ENCODE results near the gene GPHB5.

The GPHB5 gene

GRCh38 chr14:63343878-63344277, 25.1 kb upstream of the GPHB5 start:
- TF ChIP-seq SP1 (IDR thresholded peaks at IDR 0.05) (no peak), ZNF384 (IDR thresholded peaks at IDR 0.05) (no peak)
- DNase-seq (ENCODE audit: extremely low spot score): no peak
- POLR2A ChIA-PET: no interaction called here
- CTCF ChIA-PET: no interaction called here

DNA sequence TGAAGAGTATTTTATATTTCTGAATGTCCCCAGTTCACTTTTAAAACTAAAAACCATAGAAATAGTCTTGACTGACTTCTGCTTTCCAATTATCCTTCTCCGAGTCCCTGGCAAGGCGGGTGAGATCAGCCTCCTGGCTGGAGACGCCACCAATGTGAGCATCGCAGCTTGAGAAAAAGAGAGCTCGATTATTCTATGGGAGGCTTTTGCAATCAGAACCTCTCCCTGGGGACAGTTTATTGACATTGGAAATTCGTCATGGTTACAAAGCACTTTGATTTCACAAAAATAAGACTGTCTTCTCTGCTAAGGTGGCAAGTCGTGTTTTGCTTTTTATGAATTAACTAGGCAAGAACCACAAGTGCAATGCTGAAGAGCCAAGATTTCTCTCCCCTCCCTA, 23.6 kb upstream of the GPHB5 start:
- no peak for DNase-seq (ENCODE audit: extremely low spot score)
- ChIA-PET POLR2A (no interaction called here), CTCF (interaction anchor here (1.3 kb wide), 1 partner anchor 46 kb away, joined by 4 read pairs; no protein-coding TSS in a partner anchor)
- TF ChIP-seq NFRKB (IDR thresholded peaks at IDR 0.05): no peak
- no peak for TF ChIP-seq ELF4 (IDR thresholded peaks at IDR 0.05)
- TF ChIP-seq BHLHE40 (IDR thresholded peaks at IDR 0.05; ENCODE audit: borderline replicate concordance): no peak
- no peak for TF ChIP-seq CTBP1 (IDR thresholded peaks at IDR 0.05; ENCODE audit: borderline replicate concordance)
- no peak for TF ChIP-seq TARDBP (IDR thresholded peaks at IDR 0.05)
- TF ChIP-seq SP1 (IDR thresholded peaks at IDR 0.05): no peak
- TF ChIP-seq, protein P1, sequence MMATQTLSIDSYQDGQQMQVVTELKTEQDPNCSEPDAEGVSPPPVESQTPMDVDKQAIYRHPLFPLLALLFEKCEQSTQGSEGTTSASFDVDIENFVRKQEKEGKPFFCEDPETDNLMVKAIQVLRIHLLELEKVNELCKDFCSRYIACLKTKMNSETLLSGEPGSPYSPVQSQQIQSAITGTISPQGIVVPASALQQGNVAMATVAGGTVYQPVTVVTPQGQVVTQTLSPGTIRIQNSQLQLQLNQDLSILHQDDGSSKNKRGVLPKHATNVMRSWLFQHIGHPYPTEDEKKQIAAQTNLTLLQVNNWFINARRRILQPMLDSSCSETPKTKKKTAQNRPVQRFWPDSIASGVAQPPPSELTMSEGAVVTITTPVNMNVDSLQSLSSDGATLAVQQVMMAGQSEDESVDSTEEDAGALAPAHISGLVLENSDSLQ (IDR thresholded peaks at IDR 0.05): no peak
- TF ChIP-seq SUZ12 (IDR thresholded peaks at IDR 0.05): no peak
- no peak for TF ChIP-seq FOXM1 (IDR thresholded peaks at IDR 0.05; ENCODE audit: borderline replicate concordance)
- no peak for TF ChIP-seq FOXK2 (IDR thresholded peaks at IDR 0.05)
- no peak for TF ChIP-seq ARNT (IDR thresholded peaks at IDR 0.05)
- TF ChIP-seq L3MBTL2 (conservative IDR thresholded peaks at IDR 0.05): no peak
- no peak for TF ChIP-seq LEF1 (IDR thresholded peaks at IDR 0.05; ENCODE audit: borderline replicate concordance)
- no peak for TF ChIP-seq FOXA1 (IDR thresholded peaks at IDR 0.05)
- TF ChIP-seq HDGF (IDR thresholded peaks at IDR 0.05; ENCODE audit: borderline replicate concordance): no peak
- TF ChIP-seq ZNF384 (IDR thresholded peaks at IDR 0.05): no peak

DNA sequence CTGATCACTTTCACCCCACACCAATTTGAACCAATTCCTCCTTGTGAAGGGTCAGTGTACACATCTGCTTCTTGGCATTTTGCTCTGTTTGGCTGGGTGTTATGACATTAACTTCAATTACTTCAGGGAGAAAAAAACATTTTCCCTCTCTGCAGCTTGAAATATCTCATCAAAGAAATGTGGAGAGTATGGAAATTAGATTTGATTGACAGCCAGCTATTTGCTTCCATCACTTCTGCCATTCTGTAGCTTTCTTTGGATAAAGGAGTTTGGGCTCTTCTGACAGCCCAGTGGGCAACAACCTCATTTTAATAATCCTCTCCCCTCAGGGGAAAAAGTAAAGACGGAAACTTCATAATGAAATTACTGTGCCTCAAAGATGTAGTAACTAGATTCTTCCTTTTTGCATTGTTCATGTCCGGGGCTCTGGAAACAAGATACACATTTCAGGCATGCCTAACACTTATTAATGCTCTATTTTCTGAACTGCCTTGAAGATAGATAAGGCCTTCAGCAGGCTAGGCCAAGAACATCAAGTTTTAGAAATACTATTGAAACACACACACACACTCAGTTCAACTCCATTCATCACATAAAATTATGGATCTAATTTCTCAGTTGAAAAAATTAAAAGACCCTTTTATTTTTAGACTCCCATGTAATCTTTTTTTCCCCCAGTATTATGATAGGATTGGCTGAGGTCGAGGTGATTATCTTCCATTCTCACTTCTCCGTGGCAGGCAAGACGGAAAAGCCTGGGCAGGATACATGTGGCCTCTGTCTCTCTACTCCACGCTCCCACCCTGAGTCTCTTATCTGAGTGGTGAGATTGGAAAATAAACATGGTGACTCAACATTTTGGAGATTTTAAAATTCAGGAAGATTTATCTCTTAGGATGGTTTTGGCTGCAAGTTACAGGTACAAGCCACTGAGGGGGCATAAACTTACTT, 10.3 kb upstream of the GPHB5 start:
- no peak for DNase-seq (ENCODE audit: extremely low spot score)
- TF ChIP-seq, protein P1 (IDR thresholded peaks at IDR 0.05): peak; percentile 59; the same call in 1 of the 2 replicates
- no peak for TF ChIP-seq BHLHE40 (IDR thresholded peaks at IDR 0.05; ENCODE audit: borderline replicate concordance)
- ChIA-PET CTCF (no interaction called here), POLR2A (no interaction called here)

GRCh38 chr14:63326840-63327239, 8.1 kb upstream of the GPHB5 start:
- DNase-seq (ENCODE audit: extremely low spot score): no peak
- TF ChIP-seq FOXA1 (IDR thresholded peaks at IDR 0.05) (no peak), SP1 (IDR thresholded peaks at IDR 0.05) (no peak), L3MBTL2 (conservative IDR thresholded peaks at IDR 0.05) (no peak), FOXM1 (IDR thresholded peaks at IDR 0.05; ENCODE audit: borderline replicate concordance) (no peak), ELF4 (IDR thresholded peaks at IDR 0.05) (no peak), NFRKB (IDR thresholded peaks at IDR 0.05) (no peak), SUZ12 (IDR thresholded peaks at IDR 0.05) (no peak), FOXK2 (IDR thresholded peaks at IDR 0.05) (no peak), LEF1 (IDR thresholded peaks at IDR 0.05; ENCODE audit: borderline replicate concordance) (no peak), CTBP1 (IDR thresholded peaks at IDR 0.05; ENCODE audit: borderline replicate concordance) (no peak), TARDBP (IDR thresholded peaks at IDR 0.05) (no peak), HDGF (IDR thresholded peaks at IDR 0.05; ENCODE audit: borderline replicate concordance) (no peak), ZNF384 (IDR thresholded peaks at IDR 0.05) (no peak), ARNT (IDR thresholded peaks at IDR 0.05) (no peak), BHLHE40 (IDR thresholded peaks at IDR 0.05; ENCODE audit: borderline replicate concordance) (no peak)
- TF ChIP-seq, protein P1 (IDR thresholded peaks at IDR 0.05): no peak
- ChIA-PET CTCF (no interaction called here), POLR2A (no interaction called here)

DNA sequence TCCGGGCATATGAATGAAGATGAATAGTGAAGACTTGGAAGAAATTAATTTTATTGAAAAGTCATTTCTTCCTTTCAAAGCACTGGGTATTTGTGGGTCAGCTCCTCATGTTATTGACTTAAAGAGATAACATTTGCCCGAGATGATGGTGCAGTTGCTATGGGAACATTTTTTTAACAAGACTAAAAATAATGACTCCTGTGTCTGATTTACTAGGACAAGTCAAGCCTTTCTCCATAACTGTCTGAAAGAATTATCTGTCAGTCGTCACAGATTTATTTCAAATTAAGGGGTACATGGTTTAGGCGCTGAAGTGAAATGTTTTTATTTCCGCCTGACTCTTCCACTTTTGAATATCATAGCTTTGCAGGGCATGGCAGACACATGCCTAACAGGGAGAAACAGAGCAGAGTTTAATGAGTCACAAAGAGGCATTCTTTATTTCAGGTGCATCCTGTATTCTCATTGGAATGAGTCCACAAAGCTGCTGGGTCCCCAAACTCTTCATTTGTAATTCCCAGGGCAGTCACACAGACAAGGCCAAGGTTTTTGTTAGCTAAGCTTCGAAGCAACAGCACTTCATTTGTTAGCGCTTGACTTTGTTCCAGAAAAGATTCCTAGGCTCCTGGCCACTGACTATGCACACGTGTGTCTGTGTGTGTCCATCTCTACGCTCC, 4.3 kb upstream of the GPHB5 start:
- POLR2A ChIA-PET: no interaction called here
- CTCF ChIA-PET: interaction anchor here (0.6 to 1.7 kb wide), 2 partner anchors 8 to 14 kb away, joined by 3 to 5 read pairs; no protein-coding TSS in a partner anchor
- no peak for DNase-seq (ENCODE audit: extremely low spot score)
- TF ChIP-seq SUZ12 (IDR thresholded peaks at IDR 0.05) (no peak), ZNF384 (IDR thresholded peaks at IDR 0.05) (no peak), ELF4 (IDR thresholded peaks at IDR 0.05) (no peak), SP1 (IDR thresholded peaks at IDR 0.05) (no peak), CTBP1 (IDR thresholded peaks at IDR 0.05; ENCODE audit: borderline replicate concordance) (no peak), LEF1 (IDR thresholded peaks at IDR 0.05; ENCODE audit: borderline replicate concordance) (no peak), BHLHE40 (IDR thresholded peaks at IDR 0.05; ENCODE audit: borderline replicate concordance) (no peak), FOXM1 (IDR thresholded peaks at IDR 0.05; ENCODE audit: borderline replicate concordance) (no peak), ARNT (IDR thresholded peaks at IDR 0.05) (no peak)

DNA sequence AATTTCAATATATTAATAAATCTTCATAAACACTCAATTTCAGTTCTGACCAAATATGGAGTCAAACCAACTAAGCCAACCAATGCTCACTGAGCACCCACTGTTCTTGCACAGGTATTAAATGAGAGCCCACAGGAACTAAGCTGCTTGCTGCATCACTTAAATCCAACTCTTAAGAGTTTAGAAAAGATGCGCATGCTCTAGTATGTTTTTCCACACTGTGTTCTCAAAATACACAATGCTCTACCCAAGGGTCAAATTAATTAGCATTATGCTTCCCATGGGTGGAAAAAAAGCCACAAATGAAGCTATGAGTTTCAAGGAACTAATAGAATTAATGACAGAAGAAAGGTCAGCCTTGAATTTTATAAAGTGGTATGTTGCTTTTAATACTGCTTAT, 3.7 kb upstream of the GPHB5 start:
- ChIA-PET POLR2A (no interaction called here), CTCF (interaction anchor here (1.7 kb wide), 1 partner anchor 13 kb away, joined by 5 read pairs; no protein-coding TSS in a partner anchor)
- no peak for DNase-seq (ENCODE audit: extremely low spot score)
- TF ChIP-seq SUZ12 (IDR thresholded peaks at IDR 0.05) (no peak), NFRKB (IDR thresholded peaks at IDR 0.05) (no peak), ELF4 (IDR thresholded peaks at IDR 0.05) (no peak), ZNF384 (IDR thresholded peaks at IDR 0.05) (no peak), CTBP1 (IDR thresholded peaks at IDR 0.05; ENCODE audit: borderline replicate concordance) (no peak), FOXK2 (IDR thresholded peaks at IDR 0.05) (no peak), LEF1 (IDR thresholded peaks at IDR 0.05; ENCODE audit: borderline replicate concordance) (no peak), SP1 (IDR thresholded peaks at IDR 0.05) (no peak), FOXM1 (IDR thresholded peaks at IDR 0.05; ENCODE audit: borderline replicate concordance) (no peak)

Data from HEK293T (cell line).